GM21381 (cell line): ENCODE results near the gene KPRP.

Source experiments
- ATAC-seq: cut with Tn5 transposase; IDR thresholded peaks from one replicate; pipeline ENCODE4 v1.9.1; 2021; ENCODE audit warnings: mild to moderate bottlenecking, moderate library complexity; ENCODE audit not compliant: unreplicated experiment

The KPRP gene, protein sequence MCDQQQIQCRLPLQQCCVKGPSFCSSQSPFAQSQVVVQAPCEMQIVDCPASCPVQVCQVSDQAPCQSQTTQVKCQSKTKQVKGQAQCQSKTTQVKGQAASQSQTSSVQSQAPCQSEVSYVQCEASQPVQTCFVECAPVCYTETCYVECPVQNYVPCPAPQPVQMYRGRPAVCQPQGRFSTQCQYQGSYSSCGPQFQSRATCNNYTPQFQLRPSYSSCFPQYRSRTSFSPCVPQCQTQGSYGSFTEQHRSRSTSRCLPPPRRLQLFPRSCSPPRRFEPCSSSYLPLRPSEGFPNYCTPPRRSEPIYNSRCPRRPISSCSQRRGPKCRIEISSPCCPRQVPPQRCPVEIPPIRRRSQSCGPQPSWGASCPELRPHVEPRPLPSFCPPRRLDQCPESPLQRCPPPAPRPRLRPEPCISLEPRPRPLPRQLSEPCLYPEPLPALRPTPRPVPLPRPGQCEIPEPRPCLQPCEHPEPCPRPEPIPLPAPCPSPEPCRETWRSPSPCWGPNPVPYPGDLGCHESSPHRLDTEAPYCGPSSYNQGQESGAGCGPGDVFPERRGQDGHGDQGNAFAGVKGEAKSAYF

DNA sequence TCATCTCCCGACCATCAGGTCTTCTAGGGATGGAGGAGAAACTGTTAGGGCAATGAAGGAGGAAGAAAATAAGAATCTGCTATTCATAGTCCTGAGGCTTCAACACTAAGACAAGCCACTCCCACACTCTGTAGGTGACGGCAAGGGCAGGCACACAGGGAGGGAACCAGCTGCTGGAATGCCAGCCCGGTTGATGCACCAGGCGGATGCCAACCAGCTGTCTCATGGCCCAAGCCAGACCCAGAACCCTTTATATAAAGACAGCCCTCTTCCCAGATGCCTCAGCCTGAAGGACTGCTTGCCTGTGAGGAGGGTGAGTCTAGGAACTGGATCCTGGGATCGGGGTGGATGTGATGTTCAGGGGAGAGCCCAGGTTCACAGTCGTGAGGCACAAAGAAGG lies at the start of gene KPRP:
TSS of gene KPRP (plus strand) at position 279 of the 400 bp plus-strand sequence. CDS start 1,564 bp downstream, outside the sequence.
- no peak for ATAC-seq

DNA sequence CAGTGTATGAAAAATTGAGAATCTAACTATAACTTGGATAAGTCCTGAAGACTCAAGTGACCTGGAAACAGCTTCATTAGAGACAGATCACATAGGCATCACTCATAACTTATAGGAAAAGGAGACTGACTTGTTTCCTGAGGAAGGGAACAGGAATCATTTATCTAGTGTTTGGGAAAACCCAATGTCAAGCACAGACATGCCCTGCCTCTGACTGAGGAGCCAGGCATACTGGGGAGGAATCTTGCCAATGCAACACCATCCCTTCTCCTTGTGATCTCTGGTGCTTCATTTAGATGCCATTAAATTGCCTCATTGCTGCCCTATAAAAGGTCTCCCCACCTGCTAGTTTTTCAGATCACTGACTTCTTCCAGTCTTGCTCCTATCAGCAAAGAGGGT lies 39.6 kb upstream of the KPRP start:
- ATAC-seq: no peak

DNA sequence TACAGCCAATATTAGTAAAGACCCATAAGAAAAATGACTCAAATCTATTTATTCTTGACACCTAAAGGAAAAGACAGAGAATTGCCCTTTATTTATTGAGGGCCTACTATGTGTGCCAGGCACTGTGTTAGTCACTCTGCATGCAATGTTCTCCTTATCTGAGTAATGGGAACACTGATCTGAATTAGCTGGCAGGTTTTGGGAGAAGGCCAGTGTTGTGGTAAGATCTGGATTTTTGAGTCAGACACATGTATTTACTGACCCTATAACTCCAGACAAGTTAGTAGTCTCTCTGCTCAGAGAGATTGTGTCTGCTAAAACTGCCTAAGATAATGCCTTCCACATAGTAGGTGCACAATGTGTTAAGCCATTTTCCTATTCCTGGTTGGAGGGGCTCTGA lies 32.6 kb upstream of the KPRP start:
- ATAC-seq: no peak

DNA sequence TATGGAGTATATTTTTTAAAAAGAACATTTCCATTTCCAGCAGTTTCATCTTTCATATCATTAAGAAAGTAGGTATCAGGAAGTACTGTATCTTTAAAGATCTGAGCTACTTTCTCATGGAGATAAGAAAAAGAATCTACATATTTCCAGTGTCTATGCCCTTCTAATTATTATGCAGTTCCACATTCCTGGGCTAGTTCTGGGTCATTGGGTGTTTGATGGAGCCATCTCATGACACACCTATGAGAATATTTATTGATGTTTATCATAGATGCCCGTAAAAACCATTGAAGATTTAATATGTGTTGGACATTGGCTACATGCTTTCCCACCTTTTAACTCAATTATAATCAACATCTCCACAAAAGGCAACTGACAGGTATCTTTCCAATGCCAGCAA lies 28.8 kb upstream of the KPRP start:
- ATAC-seq: no peak

DNA sequence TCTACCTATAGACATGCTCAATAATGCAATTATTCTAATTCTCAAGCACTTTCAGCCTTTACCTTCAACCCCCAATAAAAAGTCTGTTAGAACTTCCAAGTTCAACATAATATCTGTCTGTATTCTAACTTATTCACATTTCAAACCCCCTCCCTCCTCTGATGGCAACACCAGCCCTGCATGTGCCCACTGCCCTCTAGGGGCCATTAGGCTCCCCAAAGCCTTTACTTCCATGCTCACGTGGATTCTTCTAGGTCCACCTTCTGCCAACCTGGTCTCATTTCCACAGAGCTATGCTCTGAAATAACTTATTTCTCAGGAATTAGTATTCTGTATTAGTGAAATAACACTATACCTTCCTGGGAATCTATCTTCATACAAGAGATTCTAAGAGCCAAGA lies 22.2 kb upstream of the KPRP start:
- no peak for ATAC-seq

DNA sequence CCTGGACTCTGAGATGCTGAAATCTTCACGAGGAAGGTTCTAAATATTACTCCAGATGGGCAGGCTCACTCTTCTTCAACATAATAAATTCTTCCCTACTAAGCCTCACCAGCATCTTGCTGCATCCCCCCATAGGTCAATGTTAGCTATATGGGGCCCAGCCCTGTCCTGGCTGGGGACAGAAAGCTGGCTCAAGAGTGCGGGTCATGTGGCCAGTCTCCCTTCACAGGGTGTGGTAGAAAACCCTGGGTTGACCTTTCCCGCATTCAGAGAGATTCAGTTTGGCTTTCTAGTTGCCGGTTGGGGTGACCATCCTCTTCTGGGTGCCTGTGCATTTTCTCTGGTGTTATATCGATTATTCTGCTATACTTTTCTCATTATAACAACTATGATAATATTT lies 19.8 kb upstream of the KPRP start:
- no peak for ATAC-seq

DNA sequence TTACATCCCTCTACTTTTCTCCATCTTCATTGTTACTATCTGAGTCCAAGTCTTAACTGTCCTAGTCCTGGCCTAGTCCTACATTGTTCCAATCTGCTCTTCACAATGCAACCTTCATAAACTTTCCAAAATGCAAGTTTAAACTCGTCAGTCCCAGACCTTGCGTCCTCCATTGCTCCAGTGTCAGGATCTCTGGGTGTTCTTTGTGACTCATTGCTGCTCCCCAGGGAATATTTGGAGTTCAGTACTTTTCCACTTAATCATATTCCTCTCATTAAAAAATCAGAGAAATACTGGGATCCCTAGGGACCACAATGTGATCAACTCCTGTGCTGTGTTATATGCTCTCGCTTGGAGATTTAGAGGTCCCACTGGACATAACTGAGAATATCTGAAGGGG lies 18.0 kb upstream of the KPRP start:
- no peak for ATAC-seq

DNA sequence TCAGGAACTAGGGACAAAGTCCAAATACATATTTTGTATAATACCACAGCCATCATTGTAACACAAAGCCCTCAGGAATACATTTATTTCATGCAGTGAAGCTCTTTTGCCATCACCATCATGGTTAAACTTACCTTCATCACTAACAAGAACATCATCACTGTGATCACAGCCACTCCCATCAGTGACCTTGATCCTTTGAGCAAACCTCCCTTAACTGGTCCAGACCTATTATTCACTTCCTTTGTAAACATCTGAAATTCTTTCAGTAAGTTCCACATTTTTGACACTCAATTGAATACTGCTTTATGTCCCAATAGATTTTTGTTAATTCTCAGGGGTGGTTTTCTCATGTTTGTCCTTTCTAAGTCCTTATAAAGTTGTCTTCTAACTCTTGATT lies 16.2 kb upstream of the KPRP start:
- no peak for ATAC-seq

DNA sequence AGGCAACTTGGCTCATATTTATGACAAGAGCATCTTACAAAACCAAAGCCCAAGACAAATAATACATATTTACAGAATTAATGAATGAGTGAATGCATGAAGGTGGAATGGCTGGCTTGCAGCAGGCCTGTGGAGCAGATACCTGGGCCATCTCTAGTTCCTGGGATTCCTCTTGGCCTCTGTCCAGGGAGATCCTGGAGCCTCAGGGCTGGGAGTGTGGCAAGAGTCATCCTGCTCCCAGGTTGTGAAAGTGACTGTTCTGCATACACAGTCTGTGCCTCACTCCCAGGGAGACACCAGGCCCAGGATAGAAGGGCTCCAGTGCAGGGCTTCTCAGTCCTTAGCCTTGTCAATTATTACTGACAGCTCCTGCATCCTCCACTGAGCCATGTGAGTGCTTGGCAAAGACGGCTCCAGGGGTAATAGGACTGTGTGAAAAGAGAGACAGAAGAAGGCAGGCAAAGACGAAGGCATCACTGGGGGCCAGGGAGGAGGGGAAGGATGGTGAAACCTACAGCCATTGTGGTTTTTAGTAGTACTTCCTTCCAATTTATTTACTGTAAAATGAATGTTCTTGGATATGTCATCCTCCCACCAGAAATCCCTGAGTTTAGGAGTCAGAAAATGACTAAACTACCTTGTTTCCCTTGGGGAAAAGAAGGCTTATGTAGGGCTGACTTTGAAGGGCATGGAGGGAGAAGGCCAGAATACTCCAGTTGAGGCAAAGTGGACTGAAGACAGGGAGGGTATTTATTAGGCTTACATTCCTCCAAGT lies 14.3 kb upstream of the KPRP start:
- ATAC-seq: no peak

DNA sequence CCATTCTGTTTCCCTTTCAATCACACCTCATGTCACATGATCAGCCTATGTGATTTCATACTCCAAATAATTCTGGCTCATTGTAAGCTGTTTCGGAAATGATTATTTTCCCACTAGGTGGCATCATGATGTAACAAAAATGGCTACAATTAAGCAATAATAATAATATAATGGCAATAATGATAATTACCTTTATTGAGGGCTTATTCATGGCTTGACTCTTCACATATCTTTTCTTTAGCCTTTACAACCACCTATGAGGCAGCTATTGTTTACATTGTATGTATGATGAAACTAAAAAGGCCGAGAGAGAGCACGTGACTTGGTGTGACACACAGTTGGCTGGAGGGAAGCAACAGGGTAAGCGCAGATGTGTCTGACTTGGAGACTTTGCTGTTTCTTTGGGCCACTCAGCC lies 12.5 kb upstream of the KPRP start:
- no peak for ATAC-seq

DNA sequence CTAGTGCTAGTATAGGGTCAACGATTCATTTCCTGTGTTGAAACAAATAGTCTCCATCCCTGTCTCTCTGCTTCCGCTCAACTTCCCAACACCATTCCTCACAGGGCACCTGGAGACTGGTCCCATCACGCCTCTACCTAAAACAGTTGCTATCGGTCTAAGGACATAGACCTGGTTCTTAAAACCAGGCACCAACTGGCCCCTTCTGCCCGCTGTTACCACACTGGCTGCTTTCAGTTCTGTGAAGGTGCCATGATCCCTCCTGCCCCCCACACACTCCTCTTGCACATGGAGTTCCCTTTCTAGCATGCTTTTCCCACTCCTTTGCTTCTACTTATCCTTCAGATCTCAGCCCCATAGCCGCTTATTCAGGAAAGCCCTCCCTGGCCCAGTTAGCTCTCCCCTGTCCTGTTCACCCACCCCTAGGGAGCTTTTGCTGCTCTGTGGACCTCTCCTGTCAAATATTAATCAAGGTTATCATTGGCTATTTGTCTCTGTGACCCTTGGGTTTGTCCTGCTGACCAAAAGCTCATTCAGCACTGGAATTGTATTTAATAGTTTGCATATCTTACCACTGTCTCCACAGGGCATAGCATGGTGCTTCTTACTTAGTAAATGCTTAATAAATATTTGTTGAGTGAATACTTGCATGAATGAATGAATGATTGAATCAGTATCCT lies 11.9 kb upstream of the KPRP start:
- ATAC-seq: no peak

DNA sequence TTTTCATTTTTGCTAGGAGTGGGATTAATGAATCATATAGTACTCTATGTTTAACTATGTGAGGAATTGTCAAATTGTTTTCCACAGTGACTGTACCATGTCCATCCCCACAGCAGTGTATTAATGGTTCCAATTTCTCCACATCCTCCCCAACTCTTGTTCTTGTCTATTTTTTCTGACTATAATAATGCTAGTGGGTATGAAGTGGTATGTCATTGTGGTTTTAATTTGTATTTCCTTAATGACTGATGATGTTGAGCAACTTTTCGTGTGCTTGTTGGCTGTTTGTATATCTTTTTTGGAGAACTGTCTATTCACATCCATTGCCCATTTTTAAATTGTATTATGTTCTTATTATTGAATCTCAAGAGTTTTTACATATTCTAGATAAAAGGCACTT lies 10.0 kb upstream of the KPRP start:
- no peak for ATAC-seq

DNA sequence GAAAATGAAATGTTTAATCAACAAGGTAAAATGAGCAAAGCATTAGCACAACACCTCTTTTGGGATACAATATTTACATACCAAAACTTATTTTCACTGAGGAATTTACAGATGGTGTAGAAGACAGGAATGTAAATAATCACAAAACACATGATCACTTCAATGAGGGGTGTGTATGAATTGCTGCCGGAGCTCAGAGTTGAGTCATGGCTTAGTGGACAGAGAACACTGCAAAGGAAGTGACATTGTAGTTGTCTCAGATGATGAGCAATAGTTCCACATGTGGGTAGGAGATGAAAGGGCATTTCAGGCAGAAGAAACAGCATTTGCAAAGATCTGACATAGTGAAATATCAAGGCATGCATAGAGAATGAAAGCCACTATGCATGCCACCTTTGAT lies 5.6 kb upstream of the KPRP start:
- no peak for ATAC-seq

DNA sequence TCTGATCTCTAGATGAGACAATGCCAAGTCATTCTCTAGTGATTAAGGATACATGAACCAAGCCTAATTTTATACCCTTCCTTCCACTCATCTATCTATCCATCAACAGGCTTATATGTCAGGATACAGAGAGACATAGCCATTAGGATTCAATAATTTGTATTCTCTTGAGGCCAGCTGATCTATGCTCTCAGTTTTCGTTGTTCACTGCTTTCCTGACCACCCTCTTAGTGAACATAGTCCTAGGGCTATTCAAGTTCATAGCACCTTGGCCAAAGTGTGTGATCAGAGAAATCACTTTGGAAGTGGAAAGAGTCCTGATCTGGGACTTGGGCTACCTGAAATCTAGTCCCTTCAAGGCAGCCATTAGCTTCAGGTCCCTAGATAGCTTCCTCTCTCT lies 4.2 kb upstream of the KPRP start:
- ATAC-seq: no peak

DNA sequence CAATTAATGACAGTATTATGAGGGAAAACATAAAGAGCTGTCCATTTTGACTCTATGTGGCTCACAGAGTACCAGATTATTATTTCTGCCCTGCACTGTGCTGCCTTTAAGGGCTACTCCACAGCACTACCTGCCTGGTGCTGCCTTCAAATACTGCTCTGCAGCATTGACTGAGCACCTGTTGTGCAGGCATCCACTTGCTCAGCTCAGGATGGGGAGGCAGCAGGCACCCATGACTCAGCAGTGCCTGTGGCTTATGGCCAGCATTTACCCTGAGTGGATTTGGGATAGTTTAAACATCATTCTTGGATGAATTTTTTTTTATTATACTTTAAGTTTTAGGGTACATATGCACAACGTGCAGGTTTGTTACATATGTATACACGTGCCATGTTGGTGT lies 953 bp upstream of the KPRP start:
- no peak for ATAC-seq

DNA sequence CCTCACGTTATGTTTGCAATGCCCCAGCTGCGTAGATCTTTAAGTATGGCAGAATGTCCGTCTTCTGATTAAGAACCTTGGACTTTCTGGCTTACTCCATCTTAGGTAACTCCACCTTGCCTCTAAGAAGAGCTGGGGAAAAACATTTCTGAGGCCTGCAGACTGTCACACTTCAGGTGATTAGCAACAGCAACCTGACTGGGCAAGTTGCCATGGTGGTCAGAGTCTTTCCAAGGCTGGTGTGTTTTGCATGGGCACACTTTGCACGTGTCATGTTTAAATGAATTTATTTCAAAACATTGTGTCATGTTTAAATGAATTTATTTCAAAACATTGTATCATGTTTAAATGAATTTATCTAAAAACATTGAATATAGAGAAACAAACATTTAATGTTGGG lies 811 bp downstream of the KPRP start:
- no peak for ATAC-seq

DNA sequence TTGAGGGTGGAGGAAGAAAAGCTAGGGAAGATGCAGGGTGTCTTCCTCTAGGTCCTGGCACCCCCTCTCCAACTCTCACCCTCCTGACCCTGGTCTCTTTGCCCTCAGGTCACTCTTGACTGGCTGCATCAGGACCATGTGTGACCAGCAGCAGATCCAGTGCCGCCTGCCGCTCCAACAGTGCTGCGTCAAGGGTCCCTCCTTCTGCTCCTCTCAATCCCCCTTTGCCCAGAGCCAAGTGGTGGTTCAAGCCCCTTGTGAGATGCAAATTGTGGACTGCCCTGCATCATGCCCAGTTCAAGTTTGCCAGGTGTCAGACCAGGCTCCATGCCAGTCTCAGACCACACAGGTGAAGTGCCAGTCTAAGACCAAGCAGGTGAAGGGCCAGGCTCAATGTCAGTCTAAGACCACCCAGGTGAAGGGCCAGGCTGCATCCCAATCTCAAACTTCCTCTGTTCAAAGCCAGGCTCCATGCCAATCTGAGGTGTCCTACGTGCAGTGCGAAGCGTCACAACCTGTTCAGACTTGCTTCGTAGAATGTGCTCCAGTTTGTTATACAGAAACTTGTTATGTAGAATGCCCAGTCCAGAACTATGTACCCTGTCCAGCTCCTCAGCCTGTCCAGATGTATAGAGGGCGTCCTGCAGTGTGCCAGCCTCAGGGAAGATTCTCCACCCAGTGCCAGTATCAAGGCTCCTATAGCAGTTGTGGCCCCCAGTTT lies 1.8 kb downstream of the KPRP start:
- ATAC-seq: no peak

DNA sequence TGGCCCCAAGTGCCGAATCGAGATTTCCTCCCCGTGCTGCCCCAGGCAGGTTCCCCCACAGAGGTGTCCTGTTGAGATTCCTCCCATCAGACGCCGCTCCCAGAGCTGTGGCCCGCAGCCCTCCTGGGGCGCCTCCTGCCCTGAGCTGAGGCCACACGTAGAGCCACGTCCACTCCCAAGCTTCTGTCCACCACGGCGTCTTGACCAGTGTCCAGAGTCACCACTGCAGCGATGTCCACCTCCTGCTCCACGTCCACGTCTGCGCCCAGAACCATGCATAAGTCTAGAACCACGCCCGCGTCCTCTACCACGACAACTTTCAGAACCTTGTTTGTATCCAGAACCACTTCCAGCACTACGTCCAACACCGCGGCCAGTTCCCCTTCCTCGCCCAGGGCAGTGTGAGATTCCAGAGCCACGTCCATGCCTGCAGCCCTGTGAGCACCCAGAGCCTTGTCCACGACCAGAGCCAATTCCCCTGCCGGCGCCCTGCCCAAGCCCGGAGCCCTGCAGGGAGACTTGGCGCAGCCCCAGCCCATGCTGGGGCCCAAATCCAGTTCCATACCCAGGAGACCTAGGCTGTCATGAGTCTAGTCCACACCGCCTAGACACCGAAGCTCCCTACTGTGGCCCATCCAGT lies 2.8 kb downstream of the KPRP start:
- ATAC-seq: no peak

DNA sequence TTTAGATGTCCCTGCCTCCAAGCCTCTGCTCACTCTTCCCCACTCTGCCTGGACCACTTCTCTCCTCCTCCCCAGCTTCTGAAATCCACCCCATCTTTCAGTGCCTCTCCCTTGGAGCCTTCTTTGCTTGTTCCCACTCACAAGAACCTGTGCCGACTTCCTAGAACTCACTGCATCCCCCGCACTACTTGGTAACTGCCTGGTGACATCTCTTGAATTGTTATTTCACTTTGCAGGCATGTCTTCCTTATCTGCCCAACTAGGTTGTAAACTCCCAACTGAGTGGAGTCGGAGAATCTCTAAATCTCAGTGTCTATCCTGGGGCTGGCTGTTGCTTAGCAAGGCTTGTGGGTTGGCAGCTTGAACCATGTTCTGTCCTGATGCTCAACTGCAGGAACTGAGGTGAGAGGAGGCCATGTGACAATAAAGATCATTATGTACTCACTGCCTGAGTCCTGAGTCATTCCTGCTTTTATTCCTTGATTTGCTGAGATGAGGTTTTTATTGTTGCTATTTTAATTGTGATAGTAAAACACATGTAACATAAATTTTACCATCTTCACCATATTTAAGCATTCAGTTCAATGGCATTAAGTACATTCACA lies 3.9 kb downstream of the KPRP start:
- ATAC-seq: no peak
